Skeletal muscle tissue (tissue), 4 donors: ENCODE results near the gene OR4Q2. TPM values are rescaled to one million over a fixed set of nuclear protein-coding genes. Genes with fewer than 3 reads are reported as not detected.
"Not testable (repeated sequence)": the region's sequence is repeated elsewhere in the genome, so short reads cannot be mapped to it uniquely, and the experiment has no call there.

Source experiments
- H3K27ac ChIP-seq: one replicate; pipeline ENCODE4 v1.7.0; 2013; ENCODE audit warnings: mild to moderate bottlenecking, low read depth, low read length, inconsistent platforms
- H3K27me3 ChIP-seq, 3 donors: one replicate each; pipeline ENCODE4 v1.7.0; 2013; ENCODE audit warnings: low read length in 3 of 3; ENCODE audit not compliant: control insufficient read depth in 3 of 3, insufficient read depth in 3 of 3
- H3K36me3 ChIP-seq, 3 donors: one replicate each; pipeline ENCODE4 v1.7.0; 2013; ENCODE audit warnings: low read length in 3 of 3; ENCODE audit not compliant: control insufficient read depth in 3 of 3, insufficient read depth in 3 of 3
- H3K4me1 ChIP-seq, 3 donors: one replicate each; pipeline ENCODE4 v1.7.0; 2013; ENCODE audit warnings: low read length in 3 of 3, mild to moderate bottlenecking in 3 of 3; ENCODE audit not compliant: control insufficient read depth in 3 of 3, insufficient read depth in 3 of 3
- H3K4me3 ChIP-seq, 3 donors: one replicate each; pipeline ENCODE4 v1.7.0; 2013; ENCODE audit warnings: low read length in 3 of 3
- H3K9ac ChIP-seq, 3 donors: one replicate each; pipeline ENCODE4 v1.7.0; 2013; ENCODE audit warnings: low read length in 3 of 3, mild to moderate bottlenecking in 3 of 3, moderate library complexity in 2 of 3, low read depth in 1 of 3
- H3K9me3 ChIP-seq, 3 donors: one replicate each; pipeline ENCODE4 v1.7.0; 2013; ENCODE audit warnings: low read length in 3 of 3; ENCODE audit not compliant: control insufficient read depth in 3 of 3
- total RNA-seq: library from RNA; depleted of rRNA; stranded (reverse); fragments of >200 nt; gene quantifications from one replicate; pipeline ENCODE4 v1.2.3, GENCODE V29; 2014
- donor health status: Osteomylitis.

OR4Q2 gene
- not detected for total RNA-seq

- Histone ChIP-seq H3K27me3 (no peaks in the 10 kb centered on the region), H3K9me3 (peaks cover 0 to 4% (median 0%) of the 10 kb centered on the region in 3 donors), H3K4me3 (no peak within 1 kb of the TSS)
These were observed at the start of gene OR4Q2 for GRCh38 chr14:20001863-20002262. OR4Q2 (plus strand) TSS chr14:20002163.

GRCh38 chr14:19969735-19970134, 32.2 kb upstream of the OR4Q2 start:
- H3K27ac ChIP-seq, H3K4me3 ChIP-seq, H3K27me3 ChIP-seq, H3K36me3 ChIP-seq, H3K9me3 ChIP-seq, H3K9ac ChIP-seq, H3K4me1 ChIP-seq: not testable (repeated sequence)

More at GRCh38 chr14:20001863-20002262, at the start of gene OR4Q2:
- Histone ChIP-seq H3K36me3 (no peaks in the 10 kb centered on the region), H3K4me1 (no peaks in the 10 kb centered on the region), H3K9ac (no peak within 1 kb of the TSS), H3K27ac (no peak within 1 kb of the TSS)

GRCh38 chr14:19974844-19975243, 27.1 kb upstream of the OR4Q2 start:
- Histone ChIP-seq H3K9ac (no peak overlapping the region), H3K27ac (no peak overlapping the region), H3K36me3 (no peaks in the 10 kb centered on the region), H3K27me3 (no peaks in the 10 kb centered on the region), H3K9me3 (no peaks in the 10 kb centered on the region), H3K4me3 (no peak overlapping the region), H3K4me1 (no peaks in the 10 kb centered on the region)

GRCh38 chr14:19975291-19975690, 26.7 kb upstream of the OR4Q2 start, which contains the start of gene OR4K15:
OR4K15 (plus strand) TSS chr14:19975591; CDS start chr14:19975591, 0 bp downstream.
- Histone ChIP-seq H3K27me3 (no peaks in the 10 kb centered on the region), H3K27ac (no peak within 1 kb of the TSS)

GRCh38 chr14:19993438-19993837, 8.5 kb upstream of the OR4Q2 start:
- H3K36me3 ChIP-seq: no peaks in the 10 kb centered on the region
- no peak overlapping the region for H3K4me3 ChIP-seq
- no peaks in the 10 kb centered on the region for H3K9me3 ChIP-seq
- no peaks in the 10 kb centered on the region for H3K4me1 ChIP-seq
- no peaks in the 10 kb centered on the region for H3K27me3 ChIP-seq
- H3K27ac ChIP-seq: no peak overlapping the region
- no peak overlapping the region for H3K9ac ChIP-seq

More at GRCh38 chr14:19975291-19975690, 26.7 kb upstream of the OR4Q2 start, which contains the start of gene OR4K15:
- Histone ChIP-seq H3K4me1 (no peaks in the 10 kb centered on the region), H3K9ac (no peak within 1 kb of the TSS), H3K36me3 (no peaks in the 10 kb centered on the region), H3K4me3 (no peak within 1 kb of the TSS), H3K9me3 (no peaks in the 10 kb centered on the region)

GRCh38 chr14:20002319-20002718, 356 bp downstream of the OR4Q2 start:
- Histone ChIP-seq H3K9ac (no peak overlapping the region), H3K36me3 (no peaks in the 10 kb centered on the region), H3K27me3 (no peaks in the 10 kb centered on the region), H3K9me3 (peaks cover 0 to 4% (median 3%) of the 10 kb centered on the region in 3 donors), H3K4me3 (no peak overlapping the region), H3K4me1 (no peaks in the 10 kb centered on the region), H3K27ac (no peak overlapping the region)

- Histone ChIP-seq H3K27me3 (no peaks in the 10 kb centered on the region), H3K9me3 (peaks cover 0 to 3% (median 0%) of the 10 kb centered on the region in 3 donors), H3K9ac (no peak overlapping the region), H3K36me3 (no peaks in the 10 kb centered on the region), H3K27ac (no peak overlapping the region), H3K4me1 (no peaks in the 10 kb centered on the region), H3K4me3 (no peak overlapping the region)
These were observed 6.2 kb downstream of the OR4Q2 start for GRCh38 chr14:20008156-20008555.

- Histone ChIP-seq H3K4me3 (no peak within 1 kb of the TSS), H3K4me1 (no peaks in the 10 kb centered on the region), H3K27ac (no peak within 1 kb of the TSS), H3K27me3 (no peaks in the 10 kb centered on the region), H3K36me3 (no peaks in the 10 kb centered on the region), H3K9me3 (peaks cover 0 to 3% (median under 1%) of the 10 kb centered on the region in 3 donors), H3K9ac (no peak within 1 kb of the TSS)
These were observed 17.4 kb downstream of the OR4Q2 start, which contains the start of gene OR4K14 for GRCh38 chr14:20019257-20019865. OR4K14 (minus strand) TSS chr14:20019307; CDS start chr14:20015193, 4,114 bp downstream.

GRCh38 chr14:20031058-20031457, 29.1 kb downstream of the OR4Q2 start:
- Histone ChIP-seq H3K36me3 (no peaks in the 10 kb centered on the region), H3K4me3 (no peak overlapping the region), H3K9me3 (no peaks in the 10 kb centered on the region), H3K27ac (no peak overlapping the region), H3K4me1 (no peaks in the 10 kb centered on the region), H3K9ac (no peak overlapping the region), H3K27me3 (no peaks in the 10 kb centered on the region)

GRCh38 chr14:20035449-20035848, 33.5 kb downstream of the OR4Q2 start:
- no peaks in the 10 kb centered on the region for H3K27me3 ChIP-seq
- H3K36me3 ChIP-seq: no peaks in the 10 kb centered on the region
- H3K4me3 ChIP-seq: no peak overlapping the region
- no peak overlapping the region for H3K9ac ChIP-seq
- H3K27ac ChIP-seq: no peak overlapping the region
- no peaks in the 10 kb centered on the region for H3K9me3 ChIP-seq
- no peaks in the 10 kb centered on the region for H3K4me1 ChIP-seq
